HG03025 (cell line): Measurements from ENCODE around the gene IGF1.
"Not testable (repeated sequence)": the region's sequence is repeated elsewhere in the genome, so short reads cannot be mapped to it uniquely, and the experiment has no call there.

Source experiments
- ATAC-seq: cut with Tn5 transposase; IDR thresholded peaks from one replicate; pipeline ENCODE4 v1.9.1; 2021; ENCODE audit warnings: mild to moderate bottlenecking, moderate library complexity; ENCODE audit not compliant: unreplicated experiment, low FRiP score

The IGF1 gene

GRCh38 chr12:102399653-102400052 is 80.7 kb downstream of the IGF1 start:
- ATAC-seq, result no peak

- no peak for ATAC-seq
Observed at GRCh38 chr12:102396276-102396675, 84.1 kb downstream of the IGF1 start.

- ATAC-seq, result no peak
Observed at GRCh38 chr12:102394200-102394599, 86.2 kb downstream of the IGF1 start.

GRCh38 chr12:102390068-102390467 is 90.3 kb downstream of the IGF1 start:
- no peak for ATAC-seq

- ATAC-seq, result no peak
Observed at GRCh38 chr12:102388469-102388868, 91.9 kb downstream of the IGF1 start.

- no peak for ATAC-seq
Observed at GRCh38 chr12:102385343-102385742, 95.0 kb downstream of the IGF1 start.

- ATAC-seq, result no peak
Observed at GRCh38 chr12:102379346-102380162, 100.8 kb downstream of the IGF1 start.

GRCh38 chr12:102376781-102377180 is 103.6 kb downstream of the IGF1 start:
- ATAC-seq, result no peak

- no peak for ATAC-seq
Observed at GRCh38 chr12:102376181-102376747, 104.1 kb downstream of the IGF1 start.

GRCh38 chr12:102374190-102374589 is 106.2 kb downstream of the IGF1 start:
- ATAC-seq, result no peak

- no peak for ATAC-seq
Observed at GRCh38 chr12:102372087-102372486, 108.3 kb downstream of the IGF1 start.

GRCh38 chr12:102371165-102371564 is 109.2 kb downstream of the IGF1 start:
- no peak for ATAC-seq

GRCh38 chr12:102369876-102370275 is 110.5 kb downstream of the IGF1 start:
- ATAC-seq, result no peak

- no peak for ATAC-seq
Observed at GRCh38 chr12:102365365-102365764, 115.0 kb downstream of the IGF1 start.

- ATAC-seq, result no peak
Observed at GRCh38 chr12:102364709-102365108, 115.7 kb downstream of the IGF1 start.

GRCh38 chr12:102356690-102357089 is 123.7 kb downstream of the IGF1 start:
- ATAC-seq, result no peak

GRCh38 chr12:102354281-102354680 is 126.1 kb downstream of the IGF1 start:
- not testable (repeated sequence) for ATAC-seq

GRCh38 chr12:102351322-102351721 is 129.0 kb downstream of the IGF1 start:
- no peak for ATAC-seq

GRCh38 chr12:102350070-102350469 is 130.3 kb downstream of the IGF1 start:
- ATAC-seq, result no peak

- ATAC-seq, result no peak
Observed at GRCh38 chr12:102349079-102349478, 131.3 kb downstream of the IGF1 start.

GRCh38 chr12:102347811-102348210 is 132.6 kb downstream of the IGF1 start:
- no peak for ATAC-seq
